ENCODE results near the gene CAPNS2.
"Not testable (repeated sequence)": the region's sequence is repeated elsewhere in the genome, so short reads cannot be mapped to it uniquely, and the experiment has no call there.

Gene CAPNS2

DNA sequence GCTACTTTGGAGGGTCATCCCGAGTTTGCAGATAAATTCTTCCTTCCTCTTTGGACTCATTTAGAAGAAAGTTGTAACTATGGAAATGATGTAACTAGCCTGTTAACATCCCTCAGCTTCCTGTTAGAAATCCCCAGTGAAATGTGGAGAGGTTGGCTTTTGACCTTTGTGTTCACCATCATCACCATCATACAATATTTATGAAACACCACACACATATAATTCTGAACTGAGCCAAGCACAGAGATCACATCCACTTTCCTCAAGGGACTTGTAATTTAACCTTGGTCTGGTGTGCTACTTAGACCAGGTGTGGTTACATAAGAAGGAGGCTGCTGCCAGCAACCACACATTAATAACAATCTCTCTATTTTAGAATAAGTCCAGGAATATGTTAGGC lies 2.5 kb downstream of the CAPNS2 start:
- no peak for DNase-seq

DNA sequence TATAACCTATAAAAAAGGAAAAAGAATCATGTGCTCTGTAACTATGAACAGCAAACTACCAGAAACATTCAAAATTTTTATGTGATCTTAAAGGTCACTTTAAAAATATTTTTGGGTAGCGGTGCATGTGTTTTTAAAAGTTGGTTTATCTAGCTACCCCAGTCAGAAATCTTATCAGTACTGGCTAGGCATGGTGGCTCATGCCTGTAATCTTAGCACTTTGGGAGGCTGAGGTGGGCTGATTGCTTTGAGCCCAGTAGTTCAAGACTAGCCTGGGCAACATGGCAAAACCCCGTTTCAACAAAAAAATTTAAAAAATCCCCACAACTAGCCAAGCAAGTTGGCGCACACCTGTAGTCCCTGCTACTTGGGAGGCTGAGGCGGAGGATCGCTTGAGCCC lies 3.7 kb downstream of the CAPNS2 start:
- DNase-seq, result no peak

- DNase-seq, result peak; percentile 30
These were observed 4.9 kb downstream of the CAPNS2 start for GRCh38 chr16:55571191-55571897.

- no peak for DNase-seq
These were observed 6.0 kb downstream of the CAPNS2 start for GRCh38 chr16:55572439-55572838.

DNA sequence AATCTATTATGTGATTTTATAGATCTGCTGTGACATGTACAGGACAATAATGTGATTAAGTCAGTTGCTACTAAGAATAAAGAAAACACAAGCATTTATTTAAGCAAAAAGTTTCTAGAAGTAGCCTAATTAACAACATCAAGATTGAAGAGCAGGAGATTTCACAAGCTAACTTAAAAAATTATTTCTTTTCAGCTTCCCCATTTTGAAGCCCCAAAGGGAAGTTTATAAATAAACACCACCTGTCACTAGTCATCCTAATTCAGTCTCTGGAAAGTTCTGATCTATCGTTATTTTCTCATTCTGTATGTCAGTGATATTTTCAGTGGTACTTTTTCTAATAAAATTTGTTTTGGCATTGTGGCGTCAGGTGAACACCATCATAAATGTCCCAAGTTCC lies 8.3 kb downstream of the CAPNS2 start:
- no peak for DNase-seq

GRCh38 chr16:55575496-55575895 lies 9.0 kb downstream of the CAPNS2 start:
- no peak for DNase-seq

GRCh38 chr16:55576384-55576783 lies 9.9 kb downstream of the CAPNS2 start:
- no peak for DNase-seq

- no peak for DNase-seq
These were observed 11.4 kb downstream of the CAPNS2 start for GRCh38 chr16:55577887-55578286.

DNA sequence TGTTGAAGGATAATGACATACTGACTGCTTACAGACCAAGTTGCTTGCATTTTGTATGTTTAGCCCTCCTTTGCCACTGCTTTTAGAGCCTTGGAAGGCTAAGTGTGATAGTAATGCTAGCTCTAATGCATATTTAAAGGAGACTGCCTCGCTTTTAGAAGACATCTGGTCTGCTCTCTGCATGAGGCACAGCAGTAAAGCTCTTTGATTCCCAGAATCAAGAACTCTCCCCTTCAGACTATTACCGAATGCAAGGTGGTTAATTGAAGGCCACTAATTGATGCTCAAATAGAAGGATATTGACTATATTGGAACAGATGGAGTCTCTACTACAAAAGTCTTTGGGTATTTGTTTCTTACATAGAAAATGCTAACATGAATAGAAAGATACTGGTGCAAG lies 19.1 kb downstream of the CAPNS2 start:
- no peak for DNase-seq

DNA sequence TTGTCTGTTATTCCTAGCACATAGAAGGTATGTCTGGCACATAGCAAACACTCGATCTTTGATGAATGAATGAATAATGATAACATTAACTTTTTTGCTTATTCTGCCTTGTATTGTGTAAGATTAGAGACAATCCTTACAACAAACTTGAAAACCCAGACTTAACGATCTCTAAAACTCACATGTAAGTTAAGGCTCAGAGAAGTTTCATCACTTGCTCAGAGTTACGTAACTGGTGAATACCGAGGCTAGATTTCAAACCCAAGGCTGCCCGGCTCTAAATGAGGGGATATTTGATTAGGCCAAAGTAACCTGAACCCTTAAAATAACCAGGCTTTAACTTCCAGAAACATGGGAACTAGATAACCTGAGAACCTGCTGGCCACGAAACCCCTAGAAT lies 22.3 kb downstream of the CAPNS2 start:
- DNase-seq, result no peak

DNA sequence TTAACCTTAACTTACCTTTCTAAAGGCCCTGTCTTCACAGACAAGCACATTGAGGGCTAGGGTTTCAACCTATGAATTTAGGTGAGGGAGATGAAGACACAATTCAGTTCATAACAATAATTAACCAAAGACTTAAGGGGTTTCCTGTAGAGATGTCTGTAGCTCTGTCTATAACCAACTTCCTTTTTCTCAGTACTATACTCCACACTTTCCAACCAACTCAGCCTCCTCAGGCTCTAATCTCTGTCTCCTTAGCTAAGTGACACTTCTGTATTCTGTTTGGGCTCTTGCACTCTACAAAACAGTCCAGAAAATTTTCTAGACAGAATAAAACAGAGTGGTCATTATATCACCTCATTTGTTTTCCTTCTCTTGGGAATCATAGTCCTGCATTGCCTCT lies 25.8 kb downstream of the CAPNS2 start:
- no peak for DNase-seq

- no peak for DNase-seq
These were observed 31.4 kb downstream of the CAPNS2 start for GRCh38 chr16:55597928-55598327.

DNA sequence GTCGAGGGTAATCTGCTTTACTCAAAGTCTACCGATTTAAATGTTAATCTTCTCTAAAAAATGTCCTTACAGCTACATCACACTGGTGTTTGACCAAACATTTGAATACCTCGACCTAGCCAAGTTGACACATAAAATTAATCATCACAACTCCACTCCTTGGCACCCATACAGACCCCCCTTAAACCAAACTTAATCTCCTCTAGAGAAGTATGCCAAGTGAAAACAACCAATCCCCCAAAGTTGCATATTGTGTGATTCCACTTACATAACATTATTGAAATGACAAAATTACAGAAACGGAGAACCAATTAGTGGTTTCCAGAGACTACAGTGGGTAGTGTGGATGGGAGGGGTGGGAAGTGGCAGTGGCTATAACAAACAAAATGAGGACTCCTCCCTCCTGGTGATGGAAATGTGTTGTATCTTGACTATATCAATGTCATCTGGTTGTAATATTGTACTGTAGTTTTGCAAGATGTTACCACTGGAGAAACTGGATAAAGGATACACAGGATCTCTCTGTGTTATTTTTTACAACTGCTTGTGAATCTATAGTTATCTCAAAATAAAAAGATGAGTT lies 39.4 kb downstream of the CAPNS2 start:
- no peak for DNase-seq

DNA sequence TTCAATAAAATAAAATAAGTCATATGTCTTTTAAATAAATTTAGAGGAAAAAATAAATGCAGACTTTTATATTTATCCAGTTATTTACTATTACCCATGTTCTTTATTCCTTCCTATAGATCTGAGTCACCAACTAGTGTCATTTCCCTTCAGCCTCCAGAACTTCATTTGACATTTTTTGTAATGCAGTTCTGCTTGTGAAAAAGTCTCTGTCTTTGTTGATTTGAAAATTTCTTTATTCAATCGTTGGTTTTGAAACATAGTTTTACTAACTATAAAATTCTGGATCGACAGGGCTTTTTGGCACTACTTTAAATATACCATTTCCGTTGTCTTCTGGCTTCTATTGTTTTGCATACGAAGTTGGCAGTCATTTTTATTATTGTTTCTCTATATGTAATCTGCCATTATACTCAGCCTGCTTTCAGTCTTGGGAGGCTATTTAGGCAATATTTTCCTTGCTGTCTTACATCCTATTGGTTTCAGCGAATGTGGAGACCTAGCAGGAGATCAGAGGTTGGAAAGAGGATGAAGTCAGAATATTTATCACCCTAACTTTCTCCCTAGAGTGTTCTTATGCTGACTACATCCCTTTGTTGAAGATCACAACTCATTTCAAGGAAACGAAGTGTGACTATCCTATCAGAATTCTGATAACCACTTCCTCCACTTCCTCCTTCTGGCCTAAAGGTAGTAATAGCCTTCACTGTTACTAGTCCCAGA lies 47.3 kb downstream of the CAPNS2 start:
- DNase-seq, result no peak

GRCh38 chr16:55615071-55615470 lies 48.6 kb downstream of the CAPNS2 start:
- DNase-seq, result no peak

GRCh38 chr16:55615670-55616069 lies 49.2 kb downstream of the CAPNS2 start:
- not testable (repeated sequence) for DNase-seq

Measured in NCI-H2029 (cell line).